Stomach (tissue), 9 donors: ENCODE results near the gene PEX13. TPM values are rescaled to one million over a fixed set of nuclear protein-coding genes. Genes with fewer than 3 reads are reported as not detected.

Source experiments
- DNase-seq, 2 donors: peaks; one replicate each; pipeline versions ENCODE4 v3.0.0 to v3.0.0-alpha.2; 2013 to 2019
- H3K27ac ChIP-seq, 5 donors: fragments of 200-600 bp in 4 of 5; sonication (generic) in 4 of 5; one replicate each; pipeline ENCODE4 v1.5.1; 2013 to 2019; ENCODE audit warnings: mild to moderate bottlenecking in 1 of 5, moderate library complexity in 1 of 5
- H3K27me3 ChIP-seq, 3 donors: fragments of 200-600 bp; sonication (generic); one replicate each; pipeline ENCODE4 v1.5.1; 2017 to 2019; ENCODE audit warnings: mixed run types in 1 of 3
- H3K36me3 ChIP-seq, 4 donors: fragments of 200-600 bp; sonication (generic); 1 replicate in 3 of 4; 2 replicates in 1 of 4; pipeline ENCODE4 v1.5.1; 2016 to 2019
- H3K4me1 ChIP-seq, 4 donors: fragments of 200-600 bp; sonication (generic); one replicate each; pipeline ENCODE4 v1.5.1; 2016 to 2019
- H3K4me3 ChIP-seq, 4 donors: fragments of 200-600 bp; sonication (generic) in 3 of 4; one replicate each; pipeline ENCODE4 v1.5.1; 2016 to 2019; ENCODE audit warnings: mild to moderate bottlenecking in 1 of 4
- H3K9me3 ChIP-seq, 4 donors: fragments of 200-600 bp; sonication (generic); one replicate each; pipeline ENCODE4 v1.5.1; 2016 to 2019
- EP300 ChIP-seq: sonication (generic); formaldehyde crosslinking; IDR thresholded peaks from one replicate; pipeline ENCODE4 v1.6.1; 2017; ENCODE audit warnings: antibody characterized with exemption
- POLR2A ChIP-seq, 4 donors: fragments of 450-650 bp; IDR thresholded peaks; one replicate each; pipeline ENCODE4 v1.6.1; 2016; ENCODE audit warnings: antibody characterized with exemption in 4 of 4, control low read depth in 2 of 4, mild to moderate bottlenecking in 1 of 4, moderate library complexity in 1 of 4
- POLR2AphosphoS5 ChIP-seq, 3 donors: sonication (generic); formaldehyde crosslinking; IDR thresholded peaks; one replicate each; pipeline ENCODE4 v1.6.1; 2016; ENCODE audit warnings: antibody characterized with exemption in 3 of 3
- WGBS, 5 donors: extraction: QIAGEN DNeasy Blood & Tissue Kit in 3 of 5; methylation state at CpG; one replicate each; pipeline versions ENCODE4 v1.1.5 to v1.1.7; 2013 to 2018; 5-methylcytosine and 5-hydroxymethylcytosine counted together
- intact Hi-C: fragments of 100-400 bp; cut with DNase I; formaldehyde crosslinking; loops from one replicate; pipeline ENCODE4 v1.15.1; 2023; ENCODE audit warnings: low total_unique reads
- polyA plus RNA-seq, 3 donors: library from polyadenylated mRNA; stranded (reverse); fragments of 200-250 nt; gene quantifications; one replicate each; pipeline ENCODE4 v1.2.3, GENCODE V29; 2013
- total RNA-seq, 5 donors: library from RNA; depleted of rRNA; stranded (reverse); fragments of >200 nt; gene quantifications; one replicate each; pipeline versions ENCODE4 v1.1.0 to v1.2.3, GENCODE V29; 2014 to 2016
- TF ChIP-seq, protein P1 (sequence below), 7 experiments: fragments of 450-650 bp in 4 of 7; fragments of 200-600 bp in 3 of 7; sonication (generic) in 3 of 7; IDR thresholded peaks; one replicate each; pipeline ENCODE4 v1.5.1; 2016 to 2019; ENCODE audit warnings: antibody characterized with exemption in 7 of 7, control low read depth in 2 of 7, mild to moderate bottlenecking in 1 of 7
- donor health status: healthy with polysubstance abuse.
- donor health status: Bipolar disorder and iron deficiency.
- donor health status: healthy.

Gene PEX13
- total and polyA plus RNA-seq, 8 donors = 7.9 to 56.0 (median 14.0) TPM

DNA sequence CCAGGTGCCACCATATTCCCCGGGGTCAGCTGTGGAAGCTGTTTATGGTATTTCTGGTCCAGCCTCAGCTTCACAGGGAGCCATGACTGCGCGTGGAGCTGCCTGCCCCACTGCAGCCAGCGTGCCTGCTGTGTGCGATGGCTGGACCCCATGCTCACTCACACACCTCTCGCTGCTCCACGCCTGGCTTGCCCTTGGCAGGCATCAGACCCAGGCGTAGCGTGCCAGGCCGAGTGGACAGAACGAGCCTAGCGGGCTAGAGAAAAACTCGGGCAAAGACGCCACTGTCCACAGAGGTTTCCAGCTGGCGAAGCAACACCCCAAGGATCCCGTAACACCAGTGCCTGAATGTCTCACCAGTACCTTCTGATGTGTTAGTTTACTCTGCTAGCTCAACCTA, 42.9 kb upstream of the PEX13 start:
- no peak for TF ChIP-seq POLR2A (IDR thresholded peaks at IDR 0.05)
- TF ChIP-seq EP300 = no peak
- TF ChIP-seq, protein P1, sequence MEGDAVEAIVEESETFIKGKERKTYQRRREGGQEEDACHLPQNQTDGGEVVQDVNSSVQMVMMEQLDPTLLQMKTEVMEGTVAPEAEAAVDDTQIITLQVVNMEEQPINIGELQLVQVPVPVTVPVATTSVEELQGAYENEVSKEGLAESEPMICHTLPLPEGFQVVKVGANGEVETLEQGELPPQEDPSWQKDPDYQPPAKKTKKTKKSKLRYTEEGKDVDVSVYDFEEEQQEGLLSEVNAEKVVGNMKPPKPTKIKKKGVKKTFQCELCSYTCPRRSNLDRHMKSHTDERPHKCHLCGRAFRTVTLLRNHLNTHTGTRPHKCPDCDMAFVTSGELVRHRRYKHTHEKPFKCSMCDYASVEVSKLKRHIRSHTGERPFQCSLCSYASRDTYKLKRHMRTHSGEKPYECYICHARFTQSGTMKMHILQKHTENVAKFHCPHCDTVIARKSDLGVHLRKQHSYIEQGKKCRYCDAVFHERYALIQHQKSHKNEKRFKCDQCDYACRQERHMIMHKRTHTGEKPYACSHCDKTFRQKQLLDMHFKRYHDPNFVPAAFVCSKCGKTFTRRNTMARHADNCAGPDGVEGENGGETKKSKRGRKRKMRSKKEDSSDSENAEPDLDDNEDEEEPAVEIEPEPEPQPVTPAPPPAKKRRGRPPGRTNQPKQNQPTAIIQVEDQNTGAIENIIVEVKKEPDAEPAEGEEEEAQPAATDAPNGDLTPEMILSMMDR (IDR thresholded peaks at IDR 0.05) = no peak
- no peak for TF ChIP-seq POLR2AphosphoS5 (IDR thresholded peaks at IDR 0.05)
- Histone ChIP-seq H3K27ac (no peak overlapping the region), H3K9me3 (no peaks in the 10 kb centered on the region), H3K27me3 (no peaks in the 10 kb centered on the region), H3K4me3 (no peak overlapping the region), H3K4me1 (peaks cover 0 to 7% (median 0%) of the 10 kb centered on the region in 4 donors), H3K36me3 (peaks cover 0 to 5% (median 0%) of the 10 kb centered on the region in 4 donors)
- no peak for DNase-seq
- intact Hi-C loops = no loop called here
- WGBS, 5 donors = 94 to 98% (median 97%) methylated on average over 14 to 16 of the region's 16 CpGs

DNA sequence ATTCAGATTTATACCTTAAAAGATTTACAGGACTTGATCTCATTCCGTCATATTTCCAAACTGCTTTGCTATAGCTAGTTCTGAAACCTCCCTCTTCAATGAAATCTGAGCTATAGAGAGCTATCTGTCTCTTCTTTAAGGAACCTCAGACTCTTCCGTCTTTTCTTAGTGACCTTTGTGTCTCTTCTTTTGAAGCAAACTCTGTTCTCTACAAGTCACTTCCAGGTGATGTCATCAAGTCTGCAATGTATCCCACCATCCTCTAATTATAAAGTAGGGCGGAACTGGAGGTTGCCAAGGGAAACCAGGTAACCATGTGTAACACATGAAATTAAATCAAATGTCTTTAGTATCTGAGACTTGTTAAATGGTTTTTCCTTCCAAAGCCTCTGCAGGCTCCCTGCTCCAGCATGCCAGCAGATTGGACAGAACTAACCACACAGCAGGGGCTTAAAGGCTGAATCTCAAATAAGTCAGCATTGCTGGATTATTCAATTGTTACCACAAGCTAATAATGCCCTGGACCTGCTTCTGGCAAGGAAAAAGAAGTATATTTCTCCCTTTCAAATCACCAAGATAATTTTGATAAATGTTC, 41.2 kb upstream of the PEX13 start:
- Histone ChIP-seq H3K36me3 (peaks cover 0 to 5% (median 0%) of the 10 kb centered on the region in 4 donors), H3K9me3 (no peaks in the 10 kb centered on the region), H3K4me3 (no peak overlapping the region), H3K27ac (peak overlapping the region in 1 of 5 donors; percentile 6), H3K27me3 (no peaks in the 10 kb centered on the region), H3K4me1 (peaks cover 0 to 7% (median 0%) of the 10 kb centered on the region in 4 donors)
- DNase-seq = peak in 1 of 2 donors; percentile 17
- intact Hi-C loops = no loop called here
- TF ChIP-seq POLR2A (IDR thresholded peaks at IDR 0.05) (no peak), POLR2AphosphoS5 (IDR thresholded peaks at IDR 0.05) (no peak), EP300 (no peak)
- TF ChIP-seq, protein P1 (IDR thresholded peaks at IDR 0.05) = no peak
- 60 to 76% (median 65%) methylated on average over 3 of the region's 3 CpGs for WGBS, 5 donors

DNA sequence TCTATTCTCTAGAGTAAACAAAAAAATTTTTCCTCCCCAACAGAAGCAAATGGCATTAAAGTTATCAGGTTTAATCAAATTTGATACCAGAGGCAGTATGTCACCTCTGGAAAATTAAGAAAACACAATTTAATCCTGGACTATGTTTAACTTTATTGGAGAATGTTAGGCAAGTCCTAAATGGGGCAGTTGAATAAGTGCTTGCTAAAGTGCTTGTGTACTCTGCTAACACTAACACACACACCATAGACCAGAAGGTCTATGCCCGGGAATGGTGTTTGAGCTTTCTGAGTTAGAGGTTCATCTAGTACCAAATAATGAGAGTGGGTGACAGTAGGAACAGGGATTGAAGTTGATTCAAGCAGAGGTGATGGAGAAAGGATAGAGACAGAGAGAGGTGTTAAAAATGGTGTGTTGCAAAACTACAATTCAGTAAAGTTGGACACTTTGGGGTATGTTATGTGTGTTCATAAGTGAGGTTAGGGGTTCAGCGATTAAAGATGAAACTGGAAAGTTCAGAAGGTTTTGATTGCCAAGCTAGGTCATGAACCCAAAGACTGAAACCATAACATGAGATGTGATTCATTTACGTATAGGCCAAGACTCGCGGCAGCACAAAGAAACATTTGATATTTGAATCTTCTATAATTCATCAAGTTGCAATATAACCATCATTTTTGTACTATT, 40.5 kb upstream of the PEX13 start:
- DNase-seq = peak in 1 of 2 donors; percentile 15
- TF ChIP-seq POLR2A (IDR thresholded peaks at IDR 0.05) = no peak
- TF ChIP-seq, protein P1 (IDR thresholded peaks at IDR 0.05) = no peak
- no peak for TF ChIP-seq EP300
- TF ChIP-seq POLR2AphosphoS5 (IDR thresholded peaks at IDR 0.05) = no peak
- Histone ChIP-seq H3K4me3 (no peak overlapping the region), H3K36me3 (peaks cover 0 to 5% (median 0%) of the 10 kb centered on the region in 4 donors), H3K27me3 (no peaks in the 10 kb centered on the region), H3K4me1 (peaks cover 0 to 7% (median 0%) of the 10 kb centered on the region in 4 donors), H3K9me3 (no peaks in the 10 kb centered on the region), H3K27ac (peak overlapping the region in 1 of 5 donors; percentile 6)
- WGBS, 5 donors = 52 to 58% (median 55%) methylated on average over 5 of the region's 5 CpGs
- intact Hi-C loops = no loop called here

DNA sequence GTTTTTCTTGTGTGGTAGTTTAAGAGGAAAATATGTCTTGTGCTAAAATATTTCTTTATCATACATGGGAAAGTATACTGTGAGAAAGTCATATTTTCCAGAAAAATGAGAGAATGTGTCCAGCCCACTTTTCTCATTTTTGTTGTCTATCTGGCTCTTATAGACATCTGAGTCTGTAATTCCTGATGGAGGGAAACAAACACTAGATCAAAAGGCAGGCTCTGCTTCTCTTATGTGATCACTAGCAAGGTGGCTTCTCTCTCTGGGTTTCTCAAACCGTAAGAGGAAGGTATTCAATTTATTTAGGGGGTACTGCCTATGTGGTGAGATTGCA, 40.0 kb upstream of the PEX13 start:
- H3K4me1 ChIP-seq = peaks cover 0 to 7% (median 0%) of the 10 kb centered on the region in 4 donors
- intact Hi-C loops = no loop called here
- TF ChIP-seq POLR2AphosphoS5 (IDR thresholded peaks at IDR 0.05) (no peak), EP300 (no peak)
- TF ChIP-seq, protein P1 (IDR thresholded peaks at IDR 0.05) = no peak
- DNase-seq = no peak
- H3K4me3 ChIP-seq = no peak overlapping the region
- no peaks in the 10 kb centered on the region for H3K9me3 ChIP-seq
- 88 to 100% (median 91%) methylated on average over 1 of the region's 1 CpG for WGBS, 5 donors
- H3K27me3 ChIP-seq = no peaks in the 10 kb centered on the region
- H3K36me3 ChIP-seq = peaks cover 0 to 5% (median 0%) of the 10 kb centered on the region in 4 donors
- H3K27ac ChIP-seq = no peak overlapping the region
